NCI-H524 treated with DMSO at 0.1 percent for 48 hours (cell line): Measurements from ENCODE around the gene RABGAP1.

Experiments used
- DNase-seq: peaks from one replicate; lab custom pipeline; 2025; lab: John Stamatoyannopoulos, UW

RABGAP1 gene

DNA sequence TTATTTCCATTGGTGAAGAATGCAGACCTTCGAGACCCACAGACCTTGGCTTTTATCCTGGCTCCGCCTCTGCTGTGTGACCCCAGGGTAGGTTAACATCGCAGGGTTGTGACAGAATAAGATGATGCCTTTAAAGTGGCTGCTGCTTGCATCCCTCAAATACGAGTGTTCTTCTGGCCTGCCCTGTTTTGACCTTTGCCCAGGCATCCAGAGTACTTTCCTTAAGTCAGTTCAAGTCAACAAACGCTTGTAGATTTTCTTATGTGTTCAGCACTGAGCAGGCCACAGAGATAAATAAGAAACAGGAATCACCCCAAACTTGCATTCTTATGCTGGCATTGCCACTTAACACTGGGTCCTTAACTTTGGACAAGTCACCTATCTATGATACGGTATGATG, 142.9 kb downstream of the RABGAP1 start:
- DNase-seq, result no peak

DNA sequence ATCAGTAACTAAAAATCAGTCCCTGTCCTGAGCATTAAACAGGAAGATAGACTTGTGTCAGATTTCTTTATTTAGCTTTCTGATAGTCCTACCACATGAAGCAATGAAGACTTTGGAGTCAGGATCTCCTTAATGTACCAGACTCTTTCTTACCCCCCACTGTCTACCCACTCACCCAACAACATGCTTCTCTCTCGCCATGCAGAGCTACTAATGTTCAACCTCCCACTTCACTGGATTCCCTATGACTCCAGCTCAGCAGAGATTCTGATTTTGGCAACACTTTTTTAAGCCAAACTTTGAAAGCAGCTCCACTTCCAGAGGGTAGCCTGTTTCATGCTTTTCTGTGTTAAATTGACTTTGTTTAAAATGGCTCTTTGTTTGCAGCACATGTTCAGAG, 143.4 kb downstream of the RABGAP1 start:
- no peak for DNase-seq

DNA sequence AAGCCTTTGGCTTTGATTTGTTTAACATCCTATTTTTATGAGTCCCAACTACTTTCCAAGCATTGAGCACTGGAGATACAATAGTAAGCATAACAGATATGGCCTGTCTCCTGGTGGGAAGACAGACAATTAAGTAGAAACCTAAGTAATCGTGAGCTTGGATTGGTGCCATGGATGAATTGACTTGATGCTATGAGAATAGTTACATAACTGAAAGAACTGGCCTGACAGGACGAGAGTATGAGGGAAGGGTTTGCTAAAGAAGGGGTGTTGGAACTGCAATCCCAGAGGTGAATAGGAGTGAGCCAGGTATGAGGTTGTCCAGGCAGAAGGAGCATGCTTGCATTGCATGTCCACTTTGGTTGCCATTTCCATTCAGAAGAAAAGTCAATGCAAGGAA, 145.1 kb downstream of the RABGAP1 start:
- no peak for DNase-seq

DNA sequence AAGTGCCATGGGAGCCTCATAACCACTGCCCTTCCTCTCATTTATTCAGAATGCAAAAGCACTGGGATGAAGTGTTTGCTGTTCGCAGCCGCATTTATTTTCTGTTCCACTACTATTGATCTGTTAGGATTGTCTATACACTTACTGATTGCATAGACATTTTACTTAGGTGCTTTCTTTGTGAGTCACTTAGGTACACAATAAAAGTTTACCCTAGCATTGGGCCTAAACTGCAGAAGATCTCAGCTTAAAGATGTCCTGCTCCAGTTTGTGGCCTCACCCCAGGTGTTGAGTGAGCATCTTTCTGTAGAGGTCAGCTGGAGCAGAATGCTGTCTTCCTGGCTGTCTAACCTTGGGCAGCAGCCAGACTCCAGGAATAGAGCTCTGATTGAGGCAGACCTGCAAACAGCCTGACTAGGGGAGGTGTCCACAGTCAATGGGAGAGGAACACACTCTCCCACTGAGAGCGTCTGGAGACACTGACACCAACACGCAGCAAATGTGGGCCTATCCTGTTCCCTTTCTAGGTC, 146.6 kb downstream of the RABGAP1 start:
- no peak for DNase-seq

DNA sequence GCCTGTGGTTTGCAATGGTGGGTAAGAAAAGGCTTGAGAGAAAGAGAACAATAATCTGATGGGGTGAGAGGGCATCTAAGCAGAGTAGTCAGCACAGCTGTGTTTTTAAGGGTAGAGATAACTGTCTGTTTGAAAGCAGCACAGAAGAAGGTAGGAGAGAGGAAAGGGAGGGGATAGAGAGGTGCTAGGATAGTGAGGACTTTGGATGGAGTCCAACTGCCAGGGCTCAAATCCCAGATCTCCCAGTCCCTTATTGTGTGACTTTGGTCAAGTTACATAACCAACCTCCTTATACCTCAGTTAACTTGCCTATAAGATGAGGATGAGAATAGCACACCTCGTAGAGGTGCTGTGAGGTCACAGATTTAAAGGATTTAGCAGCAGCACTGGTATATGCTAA, 148.2 kb downstream of the RABGAP1 start:
- no peak for DNase-seq

DNA sequence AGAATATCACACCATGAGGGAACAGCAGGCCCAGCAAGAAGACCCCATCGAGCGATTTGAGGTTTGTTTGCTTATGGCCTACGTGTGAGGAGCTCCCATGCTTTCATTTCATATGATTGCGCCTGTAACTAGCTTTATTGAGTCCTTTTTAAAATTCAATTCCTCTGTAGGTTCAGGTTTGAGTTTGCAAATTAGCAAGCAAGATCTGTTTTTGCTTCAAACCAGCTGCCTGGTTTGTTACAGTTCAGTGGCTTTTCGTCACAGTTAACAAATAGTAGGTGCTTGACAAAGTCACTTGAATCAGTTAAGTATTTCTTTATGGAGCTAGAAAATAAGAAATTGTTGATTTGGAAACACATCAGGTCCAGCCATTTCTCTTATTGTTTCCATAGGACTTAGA, 149.0 kb downstream of the RABGAP1 start:
- no peak for DNase-seq

DNA sequence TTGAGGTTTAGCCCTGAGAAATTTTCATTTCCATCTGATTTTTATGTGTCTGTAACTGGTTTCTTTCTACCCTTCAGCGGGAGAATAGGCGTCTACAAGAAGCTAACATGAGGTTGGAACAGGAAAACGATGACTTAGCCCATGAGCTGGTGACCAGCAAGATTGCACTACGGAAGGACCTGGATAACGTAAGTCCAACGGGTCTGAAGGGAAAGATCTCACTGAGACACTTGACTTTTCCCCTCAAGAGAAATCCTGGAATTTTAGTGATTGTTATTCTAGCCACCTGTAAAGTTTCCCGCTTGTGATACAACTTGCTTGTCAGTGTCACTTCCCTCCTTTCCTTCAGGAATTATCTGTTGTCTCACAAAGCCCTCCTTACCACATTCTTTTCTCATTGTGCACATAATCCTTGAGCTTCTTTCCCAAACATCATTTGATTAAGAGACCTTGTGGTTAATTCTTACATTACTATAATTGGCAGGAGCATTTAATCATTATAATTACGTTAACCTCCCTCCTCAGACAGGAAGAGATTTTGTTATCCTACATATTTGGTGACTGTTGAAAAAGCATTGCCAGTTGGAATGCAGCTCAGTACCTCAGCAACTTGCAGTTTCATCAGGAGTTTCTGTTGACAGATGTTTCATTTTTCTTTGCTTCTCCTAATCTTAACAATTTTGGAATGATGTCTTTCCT, 149.5 kb downstream of the RABGAP1 start:
- DNase-seq, result no peak

DNA sequence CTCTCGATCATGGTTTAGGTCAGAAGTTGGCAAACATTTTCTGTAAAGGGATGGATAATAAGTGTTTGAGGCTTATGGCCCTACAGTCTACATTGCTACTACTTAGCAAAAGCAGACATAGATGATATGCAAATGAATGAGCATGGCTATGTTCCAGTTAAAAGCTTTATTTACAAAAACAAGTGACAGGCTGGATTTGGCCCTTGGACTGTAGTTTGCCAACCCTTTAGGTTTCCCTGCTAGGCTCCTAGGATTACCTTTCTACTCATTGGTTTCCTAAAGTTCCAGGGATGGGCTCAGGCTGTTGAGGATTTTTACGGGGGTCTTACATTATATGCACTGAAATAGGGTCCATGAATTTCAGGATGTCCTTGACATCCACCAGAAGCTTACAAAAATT, 150.1 kb downstream of the RABGAP1 start:
- DNase-seq, result no peak

DNA sequence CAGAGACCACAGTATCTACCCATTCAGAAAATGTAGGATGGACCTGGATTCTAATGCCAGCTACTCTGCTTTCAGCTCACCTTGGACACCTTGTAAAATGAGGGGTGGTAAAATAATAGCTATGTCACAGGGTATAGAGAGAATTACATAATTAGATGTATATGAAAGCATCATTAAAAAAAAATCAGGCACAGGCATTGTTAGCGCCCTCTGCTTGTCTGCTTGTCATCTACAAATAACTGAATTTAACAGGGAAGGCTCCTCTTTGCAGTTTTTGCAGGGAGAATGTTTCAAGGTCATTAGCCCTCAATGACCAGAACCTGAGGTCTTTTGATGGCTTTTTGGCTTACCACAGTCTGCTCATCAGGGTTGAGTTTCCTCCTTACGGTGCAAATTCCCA, 150.6 kb downstream of the RABGAP1 start:
- DNase-seq, result no peak

DNA sequence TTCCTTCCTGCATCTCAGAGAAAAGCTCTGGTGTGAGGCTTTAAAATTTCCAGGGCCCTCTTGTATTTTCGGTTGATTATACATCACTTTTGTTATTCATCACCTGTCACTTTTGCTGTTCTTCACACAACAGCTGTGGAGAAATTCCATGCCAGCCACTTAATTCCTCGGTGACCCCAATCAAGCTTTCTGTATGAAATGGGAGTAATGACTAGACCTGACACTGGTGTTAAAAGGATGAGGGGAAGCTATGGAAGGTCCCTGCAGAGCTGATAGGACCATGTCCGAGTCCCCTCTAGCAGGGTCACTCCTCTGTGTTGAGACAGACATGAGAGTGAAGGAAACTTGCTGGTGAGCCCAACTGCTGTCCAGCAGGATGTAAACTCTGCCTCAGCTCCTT, 152.3 kb downstream of the RABGAP1 start:
- DNase-seq, result no peak

DNA sequence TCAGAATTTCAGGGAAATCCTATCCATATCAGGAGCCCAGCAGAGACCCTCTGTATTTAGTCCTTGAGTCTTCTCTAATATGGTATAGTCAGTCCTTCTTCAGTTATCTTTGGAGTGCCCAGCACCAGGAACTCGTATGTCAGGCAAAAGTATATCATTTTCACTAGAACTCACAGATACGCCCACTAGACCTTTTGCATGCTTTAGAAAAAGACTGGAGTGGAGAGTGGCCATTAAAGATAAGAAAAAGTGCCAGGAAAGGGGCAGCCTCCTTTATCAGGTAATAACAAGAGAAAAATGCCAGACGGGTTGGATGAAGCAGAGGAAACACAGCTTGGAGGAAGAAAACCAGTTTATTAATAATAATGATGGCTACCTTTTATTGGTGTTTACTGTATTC, 156.2 kb downstream of the RABGAP1 start:
- DNase-seq, result no peak

DNA sequence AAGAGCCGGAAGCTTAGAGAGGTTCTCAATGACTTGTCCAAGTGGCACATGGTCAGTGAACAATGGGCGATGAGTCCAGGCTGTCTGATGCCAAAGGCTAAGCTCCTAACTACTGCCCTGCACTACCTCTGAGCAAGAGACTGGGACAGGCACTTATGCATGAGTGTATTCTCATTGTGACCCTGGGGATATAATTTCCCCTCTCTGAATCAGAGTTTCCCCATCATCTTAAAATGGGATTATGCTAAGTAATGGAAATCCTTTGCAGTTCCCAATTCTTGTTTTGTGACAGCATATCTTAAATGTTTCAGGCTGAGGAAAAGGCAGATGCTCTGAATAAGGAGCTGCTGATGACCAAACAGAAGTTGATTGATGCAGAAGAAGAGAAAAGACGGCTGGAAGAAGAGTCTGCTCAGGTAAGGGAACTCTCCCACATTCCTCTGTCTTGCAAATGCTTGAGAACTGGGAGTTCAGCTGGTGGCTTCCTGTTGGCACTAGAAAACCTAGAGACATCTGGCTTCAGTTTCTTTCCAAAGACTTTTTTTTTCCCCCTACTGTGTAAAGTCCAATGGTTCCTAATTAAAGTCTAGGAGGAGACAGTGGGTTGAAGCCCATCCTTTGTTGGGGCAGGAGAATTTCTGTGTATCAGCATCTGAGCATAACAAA, 156.7 kb downstream of the RABGAP1 start:
- DNase-seq, result no peak

DNA sequence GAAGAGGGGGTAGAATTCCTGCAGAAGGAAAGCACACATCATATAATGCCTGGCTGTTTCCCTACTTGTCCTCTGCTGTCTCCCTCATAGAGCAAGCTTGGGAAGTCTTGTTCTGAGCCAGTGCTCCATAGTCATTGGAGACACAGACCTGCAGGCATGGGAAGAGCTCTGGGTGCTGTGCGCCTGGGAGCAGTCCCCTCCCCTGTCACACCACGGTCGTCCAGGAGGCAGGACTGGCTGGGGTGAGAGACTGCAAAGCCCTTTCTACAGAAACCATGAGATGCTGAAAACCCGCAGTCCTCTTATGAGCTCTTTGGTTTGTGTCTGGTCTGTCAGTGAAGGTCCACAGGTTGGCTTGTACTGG, 157.3 kb downstream of the RABGAP1 start:
- no peak for DNase-seq

DNA sequence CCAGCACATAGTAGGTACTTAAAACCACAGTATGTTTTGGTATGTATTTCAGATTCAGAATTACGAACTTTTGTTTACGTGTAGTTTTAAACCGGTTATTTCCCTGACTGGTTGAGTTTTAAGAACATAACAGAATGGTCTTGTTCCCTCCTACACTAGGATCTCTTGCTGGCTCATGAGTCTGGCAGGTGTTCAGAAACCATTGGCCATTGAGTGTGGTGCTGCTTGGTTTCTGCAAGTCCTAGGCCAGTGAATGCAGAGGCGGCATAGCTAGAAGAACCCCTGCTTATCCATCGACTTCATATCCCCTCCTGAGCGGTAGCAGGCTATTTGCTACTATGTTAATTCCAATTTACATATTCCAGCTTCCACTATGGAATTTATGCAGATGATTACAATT, 158.2 kb downstream of the RABGAP1 start:
- no peak for DNase-seq

DNA sequence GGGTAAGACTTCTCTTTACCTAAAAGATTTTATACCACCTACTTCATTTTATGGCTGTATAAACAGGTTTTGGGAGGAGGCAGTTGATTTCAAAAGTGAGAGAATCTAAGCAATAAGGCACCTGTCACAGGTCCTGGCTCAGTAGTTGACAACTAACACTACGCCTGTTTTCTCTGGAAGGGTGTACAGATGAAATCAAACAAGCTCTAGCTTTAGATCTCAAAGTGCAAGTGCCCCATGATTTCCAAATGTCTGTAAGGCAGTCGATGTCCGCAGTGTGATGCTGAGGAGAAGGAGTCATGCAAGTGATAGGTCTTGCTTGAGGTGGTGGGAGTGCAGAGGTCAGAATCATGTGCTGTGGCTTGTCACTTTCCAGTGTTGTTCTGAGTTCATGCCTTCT, 158.7 kb downstream of the RABGAP1 start:
- DNase-seq, result no peak

DNA sequence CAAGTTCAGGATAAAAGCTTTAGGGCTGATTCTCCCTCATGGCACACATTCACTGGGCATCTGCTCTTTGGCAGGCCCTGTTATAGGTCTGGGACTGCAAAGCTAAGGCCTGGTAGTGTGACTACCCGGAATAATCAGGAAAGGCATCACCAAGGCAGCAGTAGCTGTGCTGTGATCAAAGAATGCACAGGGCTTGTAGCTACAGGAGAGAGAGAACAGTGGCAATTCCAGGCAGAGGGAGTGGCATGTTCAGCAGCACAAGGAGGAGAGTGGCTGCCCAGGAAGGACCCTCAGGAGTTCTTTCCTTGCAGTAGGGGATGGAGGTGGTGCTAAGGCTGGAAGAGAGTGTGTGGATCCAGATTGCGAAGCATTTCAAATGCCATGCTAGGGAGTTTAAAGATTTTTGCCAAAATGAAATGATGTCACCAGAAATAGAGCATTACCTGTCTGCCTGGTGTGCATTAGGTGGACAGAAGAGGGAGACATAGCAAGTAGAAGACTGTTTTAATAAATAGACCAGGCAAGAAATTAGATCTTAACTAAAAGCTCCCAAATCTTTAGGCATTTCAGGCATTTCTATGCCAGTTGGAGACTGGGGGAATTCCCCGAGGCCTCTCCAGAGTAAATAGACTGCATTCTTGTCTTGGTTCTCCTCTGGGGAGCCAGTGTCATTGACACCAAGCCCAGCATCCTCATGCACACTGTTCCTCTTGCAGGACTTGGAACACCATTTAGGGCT, 161.7 kb downstream of the RABGAP1 start:
- no peak for DNase-seq

DNA sequence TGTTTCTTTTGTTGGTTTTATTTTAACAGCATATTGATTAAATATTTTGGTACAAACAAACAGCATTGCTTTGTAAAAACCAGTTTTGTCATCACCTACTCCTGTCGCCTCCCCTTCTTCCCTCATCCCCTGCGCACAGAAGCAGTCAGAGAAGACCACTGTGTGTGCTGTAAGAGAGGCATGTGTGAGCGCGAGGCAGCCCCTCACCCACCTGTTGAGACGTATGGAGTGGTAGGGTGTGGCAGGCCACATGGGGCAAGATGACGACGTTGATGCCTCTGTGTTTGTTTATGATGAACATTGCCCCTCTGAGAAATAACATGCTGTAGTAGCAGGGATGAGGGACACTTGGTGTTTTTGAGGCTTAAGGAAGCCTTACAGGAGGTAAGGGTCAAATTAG, 164.0 kb downstream of the RABGAP1 start:
- DNase-seq, result no peak

DNA sequence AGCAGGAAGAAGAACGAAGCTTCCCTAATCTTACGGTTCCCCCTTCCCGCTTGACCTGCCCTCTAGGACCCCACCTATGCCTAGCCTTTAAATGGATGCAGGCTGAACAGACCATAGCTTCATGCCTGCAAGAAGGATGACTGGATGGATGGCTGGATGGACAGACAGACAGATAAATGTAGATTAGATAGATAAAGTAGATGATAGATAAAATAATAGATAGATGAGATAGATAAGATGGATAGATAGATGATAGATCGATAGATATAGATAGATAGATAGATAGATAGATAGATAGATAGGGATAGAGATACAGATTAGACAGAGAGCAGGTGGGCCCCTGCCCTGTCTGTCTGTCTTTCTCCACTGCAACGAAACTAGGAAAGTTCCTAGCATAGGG, 164.7 kb downstream of the RABGAP1 start:
- DNase-seq, result no peak

DNA sequence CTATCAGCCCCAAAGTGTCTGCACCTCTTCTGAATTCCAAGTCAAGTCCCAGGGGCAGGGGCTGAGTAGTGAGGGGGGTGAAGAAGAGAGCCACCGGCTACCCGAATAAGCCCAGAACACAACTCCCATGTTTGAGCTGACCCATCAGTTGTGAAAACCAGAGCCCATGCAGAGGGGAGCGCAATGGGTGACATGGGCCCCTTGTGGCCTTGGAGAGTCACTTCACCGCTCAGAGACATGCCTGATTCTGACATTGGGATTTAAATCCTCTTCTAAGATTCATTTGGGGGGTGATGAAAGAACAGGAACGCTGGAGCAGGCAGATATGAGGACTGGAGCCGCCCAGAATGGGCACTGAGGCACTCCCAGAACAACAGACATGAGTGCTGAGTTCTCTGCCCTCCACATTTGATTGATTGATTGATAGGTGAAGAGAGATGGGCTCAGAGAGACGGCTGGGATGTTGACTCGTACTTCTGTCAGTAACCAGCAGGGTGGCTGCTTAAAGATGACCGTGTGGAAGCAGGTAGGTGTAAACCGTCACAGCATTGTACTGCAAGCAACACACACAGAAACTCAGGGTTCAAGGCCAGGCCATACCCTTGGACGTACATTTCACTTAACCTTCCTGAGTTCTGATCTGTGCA, 166.9 kb downstream of the RABGAP1 start:
- DNase-seq, result no peak

DNA sequence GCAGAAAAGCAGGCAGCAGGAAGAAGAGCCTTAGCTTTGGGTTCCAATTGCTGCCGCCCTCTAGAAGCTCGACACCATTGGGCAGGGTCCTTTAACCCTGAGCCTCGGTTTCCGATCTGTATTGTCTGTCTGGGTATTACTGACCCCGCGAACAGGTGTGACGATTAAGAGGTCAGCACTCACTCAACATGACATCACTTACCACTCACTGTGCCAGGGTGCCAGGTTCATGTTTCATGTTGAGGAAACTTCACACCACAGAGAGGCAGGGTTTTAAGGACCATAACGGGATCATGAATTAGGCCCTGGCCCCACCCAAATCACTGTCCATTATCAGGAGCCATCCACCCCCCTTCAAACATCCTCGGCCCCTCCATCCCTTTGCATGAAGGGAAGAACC, 168.2 kb downstream of the RABGAP1 start:
- no peak for DNase-seq

DNA sequence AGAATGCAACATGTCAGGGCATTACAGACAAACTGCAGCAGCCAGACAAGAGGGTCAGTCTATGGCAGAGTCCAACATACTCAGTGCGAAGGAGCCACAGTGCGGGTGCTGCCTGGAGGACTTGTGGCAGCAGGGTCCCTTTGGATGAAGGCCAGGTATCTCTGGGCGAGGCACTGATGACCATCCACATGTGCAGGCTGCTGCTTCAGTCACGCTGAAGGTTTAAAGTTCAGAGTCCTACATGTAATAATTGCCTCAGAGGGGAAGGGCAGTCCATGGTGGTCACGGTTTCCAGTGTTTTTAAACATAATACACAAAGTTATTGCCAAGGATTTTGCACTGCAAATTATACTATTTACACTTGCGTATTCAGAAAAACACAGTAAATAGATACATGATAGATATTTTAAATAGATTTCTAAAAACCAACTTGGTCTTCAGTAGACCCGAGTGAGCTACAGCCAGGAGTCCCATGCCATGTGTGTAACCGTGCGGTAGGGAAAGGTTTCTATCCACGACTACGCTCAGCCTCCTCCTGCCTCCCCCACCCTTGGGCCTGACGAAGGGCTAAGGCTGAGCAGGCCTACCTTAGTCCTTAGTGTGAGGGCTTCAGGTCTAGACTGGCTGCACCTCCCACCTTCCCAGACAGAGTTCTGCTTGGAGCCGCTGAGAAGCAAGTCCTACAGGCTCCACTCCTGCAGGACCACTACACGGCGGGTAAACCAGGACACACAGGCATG, 168.9 kb downstream of the RABGAP1 start:
- DNase-seq, result no peak

DNA sequence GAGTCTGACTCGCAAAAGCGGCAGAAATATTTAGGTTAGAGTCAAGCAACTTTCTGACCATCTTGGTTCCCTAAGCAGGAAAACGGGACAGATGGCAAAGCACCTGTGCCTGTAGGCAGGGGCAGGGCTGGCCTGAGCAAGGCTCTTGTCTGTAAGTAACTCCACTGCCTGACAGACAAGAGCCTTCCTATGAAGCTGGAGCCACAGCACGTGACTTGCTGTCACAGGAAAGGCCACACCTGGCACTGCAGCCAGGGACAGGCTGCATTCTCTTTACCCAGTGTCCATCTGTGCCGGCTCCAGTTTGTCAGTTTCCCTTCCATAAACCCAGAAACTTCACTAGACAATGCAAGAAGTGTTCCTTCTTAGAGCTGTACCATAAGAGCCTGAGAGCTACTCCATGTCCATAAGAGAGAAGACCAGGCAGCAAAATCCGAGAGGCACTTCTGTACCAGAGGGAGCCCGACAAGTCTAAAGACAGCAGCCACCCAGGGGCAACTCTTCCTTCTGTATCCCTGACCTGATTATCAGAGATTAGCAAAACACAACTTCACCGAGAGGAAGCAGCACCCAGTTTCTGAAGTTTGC, 170.7 kb downstream of the RABGAP1 start:
- DNase-seq, result peak; percentile 57
